ENCODE results near the gene ZNF709.

DNA sequence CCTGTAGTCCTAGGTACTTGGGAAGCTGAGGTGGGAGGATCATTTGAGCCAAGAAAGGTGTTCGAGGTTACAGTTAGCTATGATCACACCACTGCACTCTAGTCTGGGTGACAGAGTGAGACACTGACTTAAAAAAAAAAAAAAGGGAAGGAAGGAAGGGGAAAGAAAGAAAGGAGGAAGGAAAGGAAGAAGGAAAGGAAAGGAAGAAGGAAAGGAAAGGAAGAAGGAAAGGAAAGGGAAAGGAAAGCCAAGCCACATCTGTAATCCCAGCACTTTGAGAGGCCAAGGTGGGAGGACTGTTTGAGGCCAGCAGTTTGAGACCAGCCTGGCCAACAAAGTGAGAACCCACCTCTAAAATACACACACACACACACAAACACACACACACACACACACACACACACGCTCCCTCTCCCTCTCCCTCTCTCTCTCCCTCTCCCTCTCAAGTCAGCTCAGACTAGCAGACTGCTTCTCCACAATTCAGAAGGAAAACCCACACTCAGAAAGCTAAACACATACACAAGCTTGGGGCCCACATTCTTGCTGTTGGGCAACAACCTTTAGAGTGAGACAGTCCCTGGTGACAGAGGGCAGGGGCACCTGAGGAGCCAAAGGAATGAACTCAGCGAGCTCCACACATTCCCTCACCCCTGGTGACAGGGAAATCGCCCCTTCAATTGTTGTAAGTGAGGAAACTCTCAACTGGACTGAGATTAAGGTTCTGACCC lies 2.7 kb downstream of the ZNF709 start:
- TF ChIP-seq, protein P1, sequence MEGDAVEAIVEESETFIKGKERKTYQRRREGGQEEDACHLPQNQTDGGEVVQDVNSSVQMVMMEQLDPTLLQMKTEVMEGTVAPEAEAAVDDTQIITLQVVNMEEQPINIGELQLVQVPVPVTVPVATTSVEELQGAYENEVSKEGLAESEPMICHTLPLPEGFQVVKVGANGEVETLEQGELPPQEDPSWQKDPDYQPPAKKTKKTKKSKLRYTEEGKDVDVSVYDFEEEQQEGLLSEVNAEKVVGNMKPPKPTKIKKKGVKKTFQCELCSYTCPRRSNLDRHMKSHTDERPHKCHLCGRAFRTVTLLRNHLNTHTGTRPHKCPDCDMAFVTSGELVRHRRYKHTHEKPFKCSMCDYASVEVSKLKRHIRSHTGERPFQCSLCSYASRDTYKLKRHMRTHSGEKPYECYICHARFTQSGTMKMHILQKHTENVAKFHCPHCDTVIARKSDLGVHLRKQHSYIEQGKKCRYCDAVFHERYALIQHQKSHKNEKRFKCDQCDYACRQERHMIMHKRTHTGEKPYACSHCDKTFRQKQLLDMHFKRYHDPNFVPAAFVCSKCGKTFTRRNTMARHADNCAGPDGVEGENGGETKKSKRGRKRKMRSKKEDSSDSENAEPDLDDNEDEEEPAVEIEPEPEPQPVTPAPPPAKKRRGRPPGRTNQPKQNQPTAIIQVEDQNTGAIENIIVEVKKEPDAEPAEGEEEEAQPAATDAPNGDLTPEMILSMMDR (IDR thresholded peaks at IDR 0.05), result no peak
- TF ChIP-seq EZH2 (IDR thresholded peaks at IDR 0.05), result no peak
